Measurements from ENCODE around the gene SKAP1.
"Not testable (repeated sequence)": the region's sequence is repeated elsewhere in the genome, so short reads cannot be mapped to it uniquely, and the experiment has no call there.

Gene SKAP1

DNA sequence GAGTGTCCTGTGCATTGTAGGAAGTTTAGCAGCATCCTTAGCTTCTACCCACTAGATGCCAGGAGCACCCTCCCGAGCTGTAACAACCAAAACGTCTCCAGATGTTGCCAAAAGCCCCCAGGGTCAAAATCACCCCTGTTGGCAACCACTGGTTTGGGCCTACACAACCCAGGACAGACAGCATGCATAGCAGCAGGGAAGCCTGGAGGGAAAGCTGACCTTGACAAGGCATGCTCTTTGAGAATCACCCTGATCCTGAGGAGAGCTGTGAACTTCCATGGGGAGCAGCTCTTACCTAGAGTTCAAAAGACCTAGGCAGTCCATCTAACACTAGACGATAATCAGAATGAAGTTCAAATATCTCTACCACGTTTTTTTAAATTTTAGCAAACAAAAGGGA lies 9.2 kb downstream of the SKAP1 start:
- TF ChIP-seq, protein P1, sequence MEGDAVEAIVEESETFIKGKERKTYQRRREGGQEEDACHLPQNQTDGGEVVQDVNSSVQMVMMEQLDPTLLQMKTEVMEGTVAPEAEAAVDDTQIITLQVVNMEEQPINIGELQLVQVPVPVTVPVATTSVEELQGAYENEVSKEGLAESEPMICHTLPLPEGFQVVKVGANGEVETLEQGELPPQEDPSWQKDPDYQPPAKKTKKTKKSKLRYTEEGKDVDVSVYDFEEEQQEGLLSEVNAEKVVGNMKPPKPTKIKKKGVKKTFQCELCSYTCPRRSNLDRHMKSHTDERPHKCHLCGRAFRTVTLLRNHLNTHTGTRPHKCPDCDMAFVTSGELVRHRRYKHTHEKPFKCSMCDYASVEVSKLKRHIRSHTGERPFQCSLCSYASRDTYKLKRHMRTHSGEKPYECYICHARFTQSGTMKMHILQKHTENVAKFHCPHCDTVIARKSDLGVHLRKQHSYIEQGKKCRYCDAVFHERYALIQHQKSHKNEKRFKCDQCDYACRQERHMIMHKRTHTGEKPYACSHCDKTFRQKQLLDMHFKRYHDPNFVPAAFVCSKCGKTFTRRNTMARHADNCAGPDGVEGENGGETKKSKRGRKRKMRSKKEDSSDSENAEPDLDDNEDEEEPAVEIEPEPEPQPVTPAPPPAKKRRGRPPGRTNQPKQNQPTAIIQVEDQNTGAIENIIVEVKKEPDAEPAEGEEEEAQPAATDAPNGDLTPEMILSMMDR (IDR thresholded peaks at IDR 0.05; ENCODE audit: low read depth, low read length), result no peak
- DNase-seq (ENCODE audit: low read depth, low spot score), result no peak
- H3K4me3 ChIP-seq (ENCODE audit: low read depth, low read length), result no peak overlapping the region
- in situ Hi-C loops (cut with HindIII; ENCODE audit: low sequenced_read_pairs), result no loop called here

DNA sequence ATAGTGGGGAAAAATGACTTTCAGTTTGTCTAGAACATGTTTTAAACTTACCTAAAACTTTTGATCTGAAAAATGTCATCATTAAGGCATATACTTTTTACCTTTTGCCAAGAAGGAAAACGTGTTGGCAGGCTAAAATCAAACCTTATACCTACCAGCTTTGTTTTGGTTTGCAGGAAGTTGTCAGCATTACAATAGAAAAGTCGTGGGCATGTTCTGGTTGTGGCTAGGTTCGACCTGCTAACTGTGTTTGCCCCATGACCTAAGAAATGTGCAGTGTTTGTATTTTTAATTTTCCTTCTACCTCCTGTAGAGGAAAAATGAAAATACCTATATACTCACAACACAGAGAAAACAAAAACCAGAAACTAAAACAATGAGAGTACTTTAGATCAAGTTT lies 13.0 kb downstream of the SKAP1 start:
- no peak for DNase-seq (ENCODE audit: low read depth, low spot score)
- TF ChIP-seq, protein P1 (IDR thresholded peaks at IDR 0.05; ENCODE audit: low read depth, low read length), result no peak
- no peak overlapping the region for H3K4me3 ChIP-seq (ENCODE audit: low read depth, low read length)
- in situ Hi-C loops (cut with HindIII; ENCODE audit: low sequenced_read_pairs), result no loop called here

DNA sequence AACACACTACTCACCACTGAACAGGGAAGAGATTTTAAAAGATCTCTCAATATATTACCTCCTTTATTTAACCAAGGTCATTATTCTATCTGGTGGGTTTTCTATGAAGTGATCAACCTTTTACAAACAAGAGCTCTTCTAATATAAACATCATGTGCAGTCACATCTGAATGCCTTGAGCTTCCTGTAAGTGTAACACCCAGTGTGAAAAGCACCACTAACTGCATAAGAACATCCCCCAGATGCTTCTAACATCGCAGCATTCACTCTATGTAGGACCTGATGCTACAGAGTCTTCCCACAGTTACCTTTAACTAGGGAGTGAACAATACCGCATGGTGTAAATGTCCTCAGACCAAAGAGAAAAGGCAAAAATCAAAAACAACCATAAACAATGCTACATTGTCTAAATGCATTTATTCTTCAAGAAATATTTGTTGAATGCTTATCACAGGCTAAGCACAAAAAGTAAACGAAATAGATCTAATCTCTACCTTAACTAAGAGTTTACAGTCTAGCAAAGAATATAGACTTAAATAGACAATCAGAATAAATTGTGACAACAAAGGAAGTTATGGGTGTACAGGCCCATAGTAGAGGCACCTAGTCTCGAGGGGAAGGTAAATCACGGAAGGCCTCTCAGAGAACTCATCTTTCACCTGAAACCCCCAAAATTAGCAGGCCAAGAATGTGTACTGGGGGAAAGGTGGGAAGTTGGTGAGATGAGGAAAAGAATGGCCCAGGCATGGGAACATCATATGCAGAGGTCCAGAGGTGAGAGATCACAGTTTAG lies 16.2 kb downstream of the SKAP1 start:
- no peak for DNase-seq (ENCODE audit: low read depth, low spot score)
- in situ Hi-C loops (cut with HindIII; ENCODE audit: low sequenced_read_pairs), result no loop called here
- TF ChIP-seq, protein P1 (IDR thresholded peaks at IDR 0.05; ENCODE audit: low read depth, low read length), result no peak
- H3K4me3 ChIP-seq (ENCODE audit: low read depth, low read length), result no peak overlapping the region

- H3K4me3 ChIP-seq (ENCODE audit: low read depth, low read length), result no peak overlapping the region
- in situ Hi-C loops (cut with HindIII; ENCODE audit: low sequenced_read_pairs), result no loop called here
- DNase-seq (ENCODE audit: low read depth, low spot score), result no peak
- TF ChIP-seq, protein P1 (IDR thresholded peaks at IDR 0.05; ENCODE audit: low read depth, low read length), result no peak
These were observed 17.2 kb downstream of the SKAP1 start for GRCh38 chr17:48412841-48413240.

- DNase-seq (ENCODE audit: low read depth, low spot score); H3K4me3 ChIP-seq (ENCODE audit: low read depth, low read length); in situ Hi-C loops (cut with HindIII; ENCODE audit: low sequenced_read_pairs): not testable (repeated sequence)
These were observed 19.2 kb downstream of the SKAP1 start for GRCh38 chr17:48410821-48411220.

DNA sequence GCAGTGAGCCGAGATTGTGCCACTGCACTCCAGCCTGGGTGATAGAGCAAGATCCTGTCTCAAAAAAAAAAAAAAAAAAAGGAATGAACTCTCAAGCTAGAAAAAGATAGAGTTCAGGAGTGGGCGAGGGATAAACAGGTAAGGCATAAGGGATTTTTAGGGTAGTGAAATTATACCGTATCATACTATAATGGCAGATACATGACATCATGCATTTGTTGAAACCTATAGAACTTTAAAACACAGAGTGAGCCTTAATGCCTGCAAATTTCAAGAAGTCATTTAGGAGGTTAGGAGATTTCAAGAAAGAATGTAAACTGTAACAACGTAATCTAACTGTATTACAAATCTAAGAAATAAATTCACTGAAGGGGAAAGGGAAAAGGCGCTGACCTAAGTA lies 20.4 kb downstream of the SKAP1 start:
- DNase-seq (ENCODE audit: low read depth, low spot score), result no peak
- no peak overlapping the region for H3K4me3 ChIP-seq (ENCODE audit: low read depth, low read length)
- in situ Hi-C loops (cut with HindIII; ENCODE audit: low sequenced_read_pairs), result no loop called here
- TF ChIP-seq, protein P1 (IDR thresholded peaks at IDR 0.05; ENCODE audit: low read depth, low read length), result no peak

- in situ Hi-C loops (cut with HindIII; ENCODE audit: low sequenced_read_pairs), result no loop called here
- TF ChIP-seq, protein P1 (IDR thresholded peaks at IDR 0.05; ENCODE audit: low read depth, low read length), result no peak
- DNase-seq (ENCODE audit: low read depth, low spot score), result no peak
These were observed 23.0 kb downstream of the SKAP1 start for GRCh38 chr17:48406936-48407567.

More at GRCh38 chr17:48406936-48407567, 23.0 kb downstream of the SKAP1 start:
- no peak overlapping the region for H3K4me3 ChIP-seq (ENCODE audit: low read depth, low read length)

All from astrocyte of the spinal cord (primary cell).